ENCODE data around the gene WAPL. TPM values are rescaled to one million over a fixed set of nuclear protein-coding genes. Genes with fewer than 3 reads are reported as not detected.

WAPL gene
- total and polyA plus RNA-seq, 2 of the 13 experiments (the other 11 are each of a cell fraction or from before 2014, with no cell fraction given) = 13.2 to 43.5 TPM

GRCh38 chr10:86402283-86402941, 119.2 kb downstream of the WAPL start (continued):
- TF ChIP-seq ZNF33A (CRISPR knock-in tag; IDR thresholded peaks at IDR 0.05; ENCODE audit: borderline replicate concordance) = no peak
- no peak for TF ChIP-seq MXI1 (IDR thresholded peaks at IDR 0.05; ENCODE audit: borderline replicate concordance, low read depth, low read length)
- TF ChIP-seq ZNF329 (CRISPR knock-in tag; IDR thresholded peaks at IDR 0.05; ENCODE audit: low read depth) = no peak
- TF ChIP-seq ZNF292 (CRISPR knock-in tag; IDR thresholded peaks at IDR 0.05; ENCODE audit: borderline replicate concordance, low read depth) = 0 out of 2 replicates have a peak, but pooled peaks have one; percentile 26
- TF ChIP-seq UBTF (CRISPR knock-in tag; IDR thresholded peaks at IDR 0.05) = peak; percentile 75
- no peak for TF ChIP-seq SMARCC2 (IDR thresholded peaks at IDR 0.05)
- peak; percentile 7; the same call in 1 of the 2 replicates for TF ChIP-seq NR2C2 (CRISPR knock-in tag; IDR thresholded peaks at IDR 0.05; ENCODE audit: borderline replicate concordance)
- TF ChIP-seq ARHGAP35 (CRISPR knock-in tag; IDR thresholded peaks at IDR 0.05; ENCODE audit: borderline replicate concordance) = no peak
- TF ChIP-seq GTF3A (CRISPR knock-in tag; conservative IDR thresholded peaks at IDR 0.05) = 0 out of 2 replicates have a peak, but pooled peaks have one; percentile 17
- TF ChIP-seq HNF1B (CRISPR knock-in tag; IDR thresholded peaks at IDR 0.05) = peak; percentile 38; the same call in 1 of the 2 replicates
- TF ChIP-seq STAG1 (CRISPR knock-in tag; IDR thresholded peaks at IDR 0.05) = peak; percentile 10; the same call in 1 of the 2 replicates
- TF ChIP-seq HOXD1 (CRISPR knock-in tag; IDR thresholded peaks at IDR 0.05) = no peak
- no peak for TF ChIP-seq TRAFD1 (CRISPR knock-in tag; IDR thresholded peaks at IDR 0.05; ENCODE audit: borderline replicate concordance)
- TF ChIP-seq ATF4 (CRISPR knock-in tag; IDR thresholded peaks at IDR 0.05) = no peak
- TF ChIP-seq HES4 (CRISPR knock-in tag; IDR thresholded peaks at IDR 0.05; ENCODE audit: borderline replicate concordance) = 0 out of 2 replicates have a peak, but pooled peaks have one; percentile 39
- TF ChIP-seq HHEX (CRISPR knock-in tag; IDR thresholded peaks at IDR 0.05) = no peak
- TF ChIP-seq ZFP1 (CRISPR knock-in tag; IDR thresholded peaks at IDR 0.05) = no peak
- TF ChIP-seq SMAD1 (CRISPR knock-in tag; IDR thresholded peaks at IDR 0.05; ENCODE audit: borderline replicate concordance, low read depth) = 0 out of 2 replicates have a peak, but pooled peaks have one; percentile 50
- TF ChIP-seq ZIK1 (CRISPR knock-in tag; IDR thresholded peaks at IDR 0.05; ENCODE audit: borderline replicate concordance, low read depth) = peak; percentile 28; the same call in 1 of the 2 replicates
- TF ChIP-seq ZNF660 (CRISPR knock-in tag; IDR thresholded peaks at IDR 0.05; ENCODE audit: borderline replicate concordance, low read depth) = no peak
- no peak for TF ChIP-seq ZNF432 (CRISPR knock-in tag; IDR thresholded peaks at IDR 0.05; ENCODE audit: borderline replicate concordance)
- TF ChIP-seq ELF3 (CRISPR knock-in tag; IDR thresholded peaks at IDR 0.05) = no peak
- no peak for TF ChIP-seq RNF2 (conservative IDR thresholded peaks at IDR 0.05; ENCODE audit: low read depth)
